EL (cell line): ENCODE results near the gene ARHGEF33.

ENCODE experiments used
- DNase-seq: peaks from one replicate; pipeline ENCODE4 v3.0.0-alpha.2; 2016

Gene ARHGEF33

GRCh38 chr2:38889575-38889974, at the start of gene ARHGEF33:
Gene ARHGEF33, plus strand, starts transcription at chr2:38889875. Its CDS starts 29,573 bp downstream, at chr2:38919448.
- no peak for DNase-seq

- no peak for DNase-seq
Measured at GRCh38 chr2:38850045-38850444, 39.6 kb upstream of the ARHGEF33 start.

GRCh38 chr2:38856165-38856564, 33.5 kb upstream of the ARHGEF33 start:
- DNase-seq: peak; percentile 11

- DNase-seq: no peak
Measured at GRCh38 chr2:38862476-38862875, 27.2 kb upstream of the ARHGEF33 start.

- DNase-seq: no peak
Measured at GRCh38 chr2:38863061-38863695, 26.5 kb upstream of the ARHGEF33 start.

GRCh38 chr2:38866773-38867443, 22.8 kb upstream of the ARHGEF33 start:
- peak; percentile 3 for DNase-seq

- DNase-seq: no peak
Measured at GRCh38 chr2:38871432-38871831, 18.2 kb upstream of the ARHGEF33 start.

- no peak for DNase-seq
Measured at GRCh38 chr2:38873763-38874162, 15.9 kb upstream of the ARHGEF33 start.

GRCh38 chr2:38875227-38875575, 14.5 kb upstream of the ARHGEF33 start:
- no peak for DNase-seq

GRCh38 chr2:38875576-38876367, 13.9 kb upstream of the ARHGEF33 start, which contains the start of the genes DHX57 and MORN2:
Gene DHX57, minus strand, starts transcription at chr2:38875934. Its CDS starts 7,529 bp downstream, at chr2:38868405.
Gene MORN2, plus strand, starts transcription at chr2:38875976.
- DNase-seq: peak; percentile 81

- DNase-seq: peak; percentile 3
Measured at GRCh38 chr2:38876407-38876806, 13.3 kb upstream of the ARHGEF33 start.

- DNase-seq: no peak
Measured at GRCh38 chr2:38886063-38886462, 3.6 kb upstream of the ARHGEF33 start.

- no peak for DNase-seq
Measured at GRCh38 chr2:38887347-38887746, 2.3 kb upstream of the ARHGEF33 start.

GRCh38 chr2:38887902-38888554, 1.6 kb upstream of the ARHGEF33 start:
- no peak for DNase-seq

- DNase-seq: no peak
Measured at GRCh38 chr2:38889045-38889444, 630 bp upstream of the ARHGEF33 start.

GRCh38 chr2:38892819-38893218, 3.1 kb downstream of the ARHGEF33 start:
- DNase-seq: no peak

GRCh38 chr2:38898256-38898655, 8.6 kb downstream of the ARHGEF33 start:
- DNase-seq: no peak

- DNase-seq: no peak
Measured at GRCh38 chr2:38900726-38901125, 11.1 kb downstream of the ARHGEF33 start.

GRCh38 chr2:38905251-38905650, 15.6 kb downstream of the ARHGEF33 start:
- DNase-seq: no peak

- DNase-seq: no peak
Measured at GRCh38 chr2:38907242-38907641, 17.6 kb downstream of the ARHGEF33 start.

- no peak for DNase-seq
Measured at GRCh38 chr2:38907743-38908562, 18.3 kb downstream of the ARHGEF33 start.

- DNase-seq: no peak
Measured at GRCh38 chr2:38909872-38910271, 20.2 kb downstream of the ARHGEF33 start.
